ENCODE data around the gene SFSWAP. TPM values are rescaled to one million over a fixed set of nuclear protein-coding genes. Genes with fewer than 3 reads are reported as not detected.

The SFSWAP gene
- total and polyA plus RNA-seq, 5 donors from 2014 or later: 14.6 to 105 (median 18.3) TPM

DNA sequence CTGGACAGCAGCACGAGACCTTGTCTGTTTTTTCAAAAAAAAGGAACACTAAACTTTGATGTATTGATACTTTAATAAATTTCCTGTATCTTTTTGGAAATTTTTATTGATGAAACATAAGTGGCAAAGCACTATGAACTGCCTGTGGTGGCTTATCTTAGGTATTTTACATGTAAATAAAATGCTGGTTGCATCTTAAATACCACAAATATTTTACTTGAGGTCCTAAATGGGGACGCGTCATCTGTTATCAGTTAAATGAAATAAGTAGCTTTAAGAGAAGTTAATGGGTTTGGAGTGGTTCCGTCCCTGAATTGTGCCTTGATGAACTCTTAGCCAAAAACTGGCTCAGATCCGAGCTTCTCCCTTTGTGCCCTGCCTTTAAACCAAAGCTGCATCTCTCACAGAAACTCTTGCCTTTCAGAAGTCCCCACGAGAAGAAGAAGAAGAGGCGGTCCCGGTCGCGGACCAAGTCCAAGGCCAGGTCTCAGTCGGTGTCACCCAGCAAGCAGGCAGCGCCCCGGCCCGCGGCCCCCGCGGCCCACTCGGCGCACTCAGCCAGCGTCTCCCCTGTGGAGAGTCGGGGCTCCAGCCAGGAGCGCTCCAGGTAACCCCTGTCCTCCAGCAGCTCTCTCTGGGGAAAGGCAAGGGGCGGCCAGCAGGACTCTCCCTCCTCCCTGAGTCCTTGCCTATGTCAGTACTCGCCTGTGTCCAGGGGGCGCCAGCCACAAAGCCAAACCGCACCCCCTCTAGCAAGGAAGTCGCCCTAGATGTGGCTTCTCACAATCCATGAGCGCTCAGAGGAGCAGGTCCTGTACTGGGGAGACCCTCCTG is 86.1 kb downstream of the SFSWAP start:
- Histone ChIP-seq H3K36me3 (ENCODE audit: control insufficient read depth, insufficient read depth, low read length) (peaks cover 72% of the 10 kb centered on the region), H3K4me1 (ENCODE audit: control insufficient read depth, insufficient read depth, low read length, poor library complexity, severe bottlenecking) (no peaks in the 10 kb centered on the region), H3K4me3 (ENCODE audit: low read depth, low read length) (no peak overlapping the region), H3K27ac (ENCODE audit: insufficient read depth, low read length, poor library complexity, severe bottlenecking) (no peak overlapping the region), H3K27me3 (ENCODE audit: control insufficient read depth, insufficient read depth, low read length) (no peaks in the 10 kb centered on the region), H3K9me3 (ENCODE audit: control insufficient read depth in 2 of 2, low read length in 2 of 2) (no peaks in the 10 kb centered on the region)
- H3K4me1 Mint-ChIP-seq: no peaks in the 10 kb centered on the region
- peak overlapping the region in 1 of 3 donors; percentile 60 for H3K27ac Mint-ChIP-seq
- H3K4me3 Mint-ChIP-seq: no peak overlapping the region
- no peak for ATAC-seq (ENCODE audit: low read depth in 2 of 2)
- no peak for DNase-seq
- H3K9me3 Mint-ChIP-seq: no peaks in the 10 kb centered on the region
- no peaks in the 10 kb centered on the region for H3K27me3 Mint-ChIP-seq
- H3K36me3 Mint-ChIP-seq: peaks cover 28% of the 10 kb centered on the region

DNA sequence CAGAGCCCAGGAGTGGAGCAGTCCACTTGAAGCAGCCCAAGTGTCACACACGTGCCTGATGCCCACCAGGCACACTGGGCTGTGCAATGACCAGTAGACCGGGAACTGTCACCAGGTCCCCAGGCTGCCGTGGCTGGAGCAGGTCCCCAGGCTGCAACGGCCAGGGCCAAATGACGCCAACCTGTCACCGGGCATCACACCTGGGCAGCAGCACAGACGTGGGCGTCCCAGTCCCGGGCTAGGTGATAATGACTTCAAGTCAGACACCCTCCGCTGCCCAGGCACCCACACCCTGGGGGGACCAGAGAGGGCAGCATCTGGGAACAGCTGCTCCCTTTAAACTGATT is 86.7 kb downstream of the SFSWAP start:
- no peak for DNase-seq
- H3K4me1 Mint-ChIP-seq: no peaks in the 10 kb centered on the region
- no peak overlapping the region for H3K27ac Mint-ChIP-seq
- no peaks in the 10 kb centered on the region for H3K27me3 Mint-ChIP-seq
- H3K4me3 Mint-ChIP-seq: no peak overlapping the region
- H3K4me1 ChIP-seq (ENCODE audit: control insufficient read depth, insufficient read depth, low read length, poor library complexity, severe bottlenecking): no peaks in the 10 kb centered on the region
- no peaks in the 10 kb centered on the region for H3K9me3 Mint-ChIP-seq
- no peak overlapping the region for H3K27ac ChIP-seq (ENCODE audit: insufficient read depth, low read length, poor library complexity, severe bottlenecking)
- peaks cover 71% of the 10 kb centered on the region for H3K36me3 ChIP-seq (ENCODE audit: control insufficient read depth, insufficient read depth, low read length)
- H3K4me3 ChIP-seq (ENCODE audit: low read depth, low read length): no peak overlapping the region
- H3K9me3 ChIP-seq (ENCODE audit: control insufficient read depth in 2 of 2, low read length in 2 of 2): no peaks in the 10 kb centered on the region
- ATAC-seq (ENCODE audit: low read depth in 2 of 2): no peak
- H3K36me3 Mint-ChIP-seq: peaks cover 26% of the 10 kb centered on the region
- no peaks in the 10 kb centered on the region for H3K27me3 ChIP-seq (ENCODE audit: control insufficient read depth, insufficient read depth, low read length)

DNA sequence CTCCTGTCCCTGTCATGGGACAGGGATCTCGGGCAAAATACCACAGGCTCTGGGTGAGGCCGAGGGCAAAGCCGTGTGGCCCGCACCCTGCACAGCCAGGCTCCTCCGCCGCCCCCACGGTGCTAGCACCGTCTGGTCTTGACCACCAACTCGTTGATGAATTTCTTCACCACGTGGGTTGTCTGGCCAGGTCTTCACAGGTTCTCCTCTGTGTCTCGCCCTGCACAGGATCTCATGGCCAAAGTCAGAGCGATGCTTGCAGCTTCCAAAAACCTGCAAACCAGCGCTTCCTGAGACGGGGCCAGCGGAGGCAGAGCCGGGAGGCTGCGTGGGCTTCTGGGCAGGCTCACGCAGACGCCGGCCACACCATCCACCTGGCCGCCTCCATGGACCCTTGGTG is 88.3 kb downstream of the SFSWAP start:
- peak overlapping the region in 1 of 3 donors; percentile 84 for H3K27ac Mint-ChIP-seq
- ATAC-seq (ENCODE audit: low read depth in 2 of 2): no peak

DNA sequence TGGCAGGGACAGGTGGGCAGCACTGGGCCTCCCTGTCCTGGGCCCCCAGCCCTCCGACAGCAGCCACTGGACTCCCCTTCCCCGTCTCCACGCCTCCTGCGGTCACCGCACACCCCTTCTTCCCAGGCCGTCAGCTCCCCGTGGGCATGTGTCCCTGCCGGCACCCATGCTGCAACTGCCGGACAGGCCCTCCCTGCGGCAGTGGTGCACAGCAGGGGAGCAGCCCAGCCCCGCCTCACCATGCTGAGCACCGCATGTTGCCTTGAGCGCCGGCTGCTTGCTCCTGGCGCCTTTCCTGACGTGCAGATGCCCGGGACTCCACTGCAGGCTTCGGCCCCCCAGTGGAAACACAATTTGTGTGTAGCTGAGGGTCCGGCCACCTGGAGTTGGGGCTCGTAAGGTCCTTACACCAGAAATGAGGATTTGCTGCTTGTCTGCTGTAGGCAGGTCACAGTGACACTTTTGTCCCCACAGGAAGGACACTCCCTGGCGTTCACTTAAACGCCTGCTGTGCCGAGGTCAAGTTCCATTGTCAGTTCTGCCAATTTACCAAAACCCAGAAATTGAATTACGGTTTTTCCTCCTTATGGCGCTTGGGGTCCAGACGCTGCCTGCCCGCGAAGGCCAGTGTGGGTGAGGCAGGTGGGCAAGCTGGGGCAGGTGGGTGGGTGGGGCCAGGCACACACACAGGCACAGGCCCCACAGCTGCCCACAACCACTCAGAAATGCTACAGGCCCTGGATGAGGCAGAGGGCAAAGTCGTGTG is 89.1 kb downstream of the SFSWAP start:
- no peak overlapping the region for H3K27ac ChIP-seq (ENCODE audit: insufficient read depth, low read length, poor library complexity, severe bottlenecking)
- Mint-ChIP-seq H3K4me1 (peaks cover 0 to 2% (median 0%) of the 10 kb centered on the region in 4 donors), H3K36me3 (peaks cover 19% of the 10 kb centered on the region), H3K27me3 (no peaks in the 10 kb centered on the region), H3K4me3 (no peak overlapping the region), H3K9me3 (no peaks in the 10 kb centered on the region), H3K27ac (no peak overlapping the region)
- peaks cover 54% of the 10 kb centered on the region for H3K36me3 ChIP-seq (ENCODE audit: control insufficient read depth, insufficient read depth, low read length)
- no peaks in the 10 kb centered on the region for H3K9me3 ChIP-seq (ENCODE audit: control insufficient read depth in 2 of 2, low read length in 2 of 2)
- no peaks in the 10 kb centered on the region for H3K4me1 ChIP-seq (ENCODE audit: control insufficient read depth, insufficient read depth, low read length, poor library complexity, severe bottlenecking)
- DNase-seq (no peak), ATAC-seq (ENCODE audit: low read depth in 2 of 2) (no peak)
- no peak overlapping the region for H3K4me3 ChIP-seq (ENCODE audit: low read depth, low read length)
- H3K27me3 ChIP-seq (ENCODE audit: control insufficient read depth, insufficient read depth, low read length): no peaks in the 10 kb centered on the region

More for the DNA sequence above, 88.3 kb downstream of the SFSWAP start:
- Histone ChIP-seq H3K4me1 (ENCODE audit: control insufficient read depth, insufficient read depth, low read length, poor library complexity, severe bottlenecking) (no peaks in the 10 kb centered on the region), H3K9me3 (ENCODE audit: control insufficient read depth in 2 of 2, low read length in 2 of 2) (no peaks in the 10 kb centered on the region), H3K27me3 (ENCODE audit: control insufficient read depth, insufficient read depth, low read length) (no peaks in the 10 kb centered on the region), H3K27ac (ENCODE audit: insufficient read depth, low read length, poor library complexity, severe bottlenecking) (no peak overlapping the region), H3K4me3 (ENCODE audit: low read depth, low read length) (no peak overlapping the region), H3K36me3 (ENCODE audit: control insufficient read depth, insufficient read depth, low read length) (peaks cover 58% of the 10 kb centered on the region)
- no peak for DNase-seq
- Mint-ChIP-seq H3K36me3 (peaks cover 17% of the 10 kb centered on the region), H3K4me1 (peaks cover 0 to 2% (median 0%) of the 10 kb centered on the region in 4 donors), H3K4me3 (no peak overlapping the region), H3K27me3 (no peaks in the 10 kb centered on the region), H3K9me3 (no peaks in the 10 kb centered on the region)

DNA sequence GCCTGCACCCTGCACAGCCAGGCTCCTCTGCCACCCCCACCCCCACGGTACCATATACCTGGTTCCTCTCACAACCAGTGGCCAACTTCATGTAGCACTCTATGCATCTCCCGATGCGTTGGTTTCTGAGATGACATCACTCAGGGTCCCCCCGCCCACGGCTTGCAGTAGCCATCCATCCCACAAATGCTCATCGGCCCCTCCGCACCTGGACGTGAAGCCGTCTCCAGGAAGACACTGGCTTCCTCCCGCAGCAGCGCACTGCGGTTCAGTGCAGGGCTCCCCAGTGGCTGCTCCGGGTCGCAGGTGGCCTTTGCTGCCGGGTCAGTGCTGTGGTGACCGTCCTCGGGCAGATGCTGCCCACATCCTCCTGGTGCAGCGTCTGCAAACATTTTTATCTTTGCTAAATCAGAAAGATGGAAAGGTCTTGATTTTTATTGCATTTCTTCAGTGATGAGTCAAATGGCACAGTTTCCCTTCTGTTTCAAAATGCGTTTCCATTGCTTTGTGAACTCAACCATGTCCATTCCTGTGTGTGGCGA is 89.8 kb downstream of the SFSWAP start:
- peaks cover 48% of the 10 kb centered on the region for H3K36me3 ChIP-seq (ENCODE audit: control insufficient read depth, insufficient read depth, low read length)
- H3K9me3 ChIP-seq (ENCODE audit: control insufficient read depth in 2 of 2, low read length in 2 of 2): no peaks in the 10 kb centered on the region
- Mint-ChIP-seq H3K36me3 (peaks cover 19% of the 10 kb centered on the region), H3K27me3 (no peaks in the 10 kb centered on the region), H3K9me3 (peaks cover 0 to 4% (median 0%) of the 10 kb centered on the region in 7 donors), H3K4me3 (no peak overlapping the region), H3K4me1 (peaks cover 0 to 4% (median under 1%) of the 10 kb centered on the region in 4 donors), H3K27ac (no peak overlapping the region)
- no peak overlapping the region for H3K4me3 ChIP-seq (ENCODE audit: low read depth, low read length)
- H3K4me1 ChIP-seq (ENCODE audit: control insufficient read depth, insufficient read depth, low read length, poor library complexity, severe bottlenecking): no peaks in the 10 kb centered on the region
- ATAC-seq (ENCODE audit: low read depth in 2 of 2) (no peak), DNase-seq (no peak)
- no peak overlapping the region for H3K27ac ChIP-seq (ENCODE audit: insufficient read depth, low read length, poor library complexity, severe bottlenecking)
- H3K27me3 ChIP-seq (ENCODE audit: control insufficient read depth, insufficient read depth, low read length): no peaks in the 10 kb centered on the region

DNA sequence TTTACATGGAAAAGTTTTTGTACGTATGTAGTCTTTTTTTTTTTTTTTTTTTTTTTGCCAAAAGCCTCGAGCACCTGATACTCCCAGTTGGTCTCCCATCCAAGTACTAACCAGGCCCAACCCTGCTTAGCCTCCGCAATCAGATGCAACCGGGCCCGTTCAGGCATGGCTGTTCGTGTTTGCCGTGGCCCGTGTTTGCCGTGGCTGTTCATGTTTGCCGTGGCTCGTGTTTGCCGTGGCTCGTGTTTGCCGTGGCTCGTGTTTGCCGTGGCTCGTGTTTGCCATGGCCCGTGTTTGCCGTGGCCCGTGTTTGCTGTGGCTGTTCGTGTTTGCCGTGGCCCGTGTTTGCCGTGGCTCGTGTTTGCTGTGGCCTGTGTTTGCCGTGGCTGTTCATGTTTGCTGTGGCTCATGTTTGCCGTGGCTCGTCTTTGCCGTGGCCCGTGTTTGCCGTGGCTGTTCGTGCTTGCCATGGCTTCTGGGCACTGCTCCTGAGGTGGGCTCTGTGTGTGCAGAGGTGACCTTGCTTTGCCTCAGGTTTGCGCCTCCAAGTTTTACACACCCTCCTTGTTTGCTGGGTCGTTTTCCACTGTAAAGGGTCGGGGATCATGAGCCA is 90.5 kb downstream of the SFSWAP start:
- peaks cover 19% of the 10 kb centered on the region for H3K36me3 Mint-ChIP-seq

DNA sequence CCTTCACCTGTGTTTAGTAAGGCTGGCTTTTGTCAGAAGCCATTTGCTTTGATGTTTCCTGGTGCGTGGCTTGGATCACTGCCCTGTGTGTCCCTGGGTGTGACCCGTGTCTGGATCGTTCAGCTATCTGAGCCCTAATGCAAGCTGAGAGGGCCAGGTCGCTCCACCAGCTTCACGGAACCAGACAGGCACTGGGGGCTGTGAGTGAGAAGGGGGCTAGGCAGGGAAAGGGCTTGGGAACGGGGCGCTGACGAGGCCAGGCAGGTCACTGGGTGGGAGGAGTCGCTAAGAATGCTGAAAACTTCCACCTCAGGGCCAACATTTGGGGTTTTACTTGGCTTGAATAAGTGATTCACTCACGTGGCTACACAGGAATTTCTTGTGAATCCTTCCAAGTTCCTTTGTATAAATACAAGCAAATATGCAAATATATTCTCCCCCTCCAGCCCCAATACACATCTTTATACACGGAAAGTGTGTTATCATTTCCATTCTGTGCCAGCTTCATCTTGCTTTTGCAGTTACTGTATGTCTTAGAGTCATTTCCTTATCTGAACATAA is 93.2 kb downstream of the SFSWAP start:
- no peak overlapping the region for H3K27ac Mint-ChIP-seq
- no peak overlapping the region for H3K27ac ChIP-seq (ENCODE audit: insufficient read depth, low read length, poor library complexity, severe bottlenecking)

More for the DNA sequence above, 90.5 kb downstream of the SFSWAP start:
- Mint-ChIP-seq H3K4me1 (peaks cover 0 to 4% (median under 1%) of the 10 kb centered on the region in 4 donors), H3K27me3 (no peaks in the 10 kb centered on the region), H3K9me3 (peaks cover 0 to 4% (median 0%) of the 10 kb centered on the region in 7 donors), H3K27ac (no peak overlapping the region), H3K4me3 (no peak overlapping the region)
- Histone ChIP-seq H3K27me3 (ENCODE audit: control insufficient read depth, insufficient read depth, low read length) (no peaks in the 10 kb centered on the region), H3K27ac (ENCODE audit: insufficient read depth, low read length, poor library complexity, severe bottlenecking) (no peak overlapping the region), H3K4me3 (ENCODE audit: low read depth, low read length) (no peak overlapping the region), H3K36me3 (ENCODE audit: control insufficient read depth, insufficient read depth, low read length) (peaks cover 45% of the 10 kb centered on the region), H3K4me1 (ENCODE audit: control insufficient read depth, insufficient read depth, low read length, poor library complexity, severe bottlenecking) (no peaks in the 10 kb centered on the region), H3K9me3 (ENCODE audit: control insufficient read depth in 2 of 2, low read length in 2 of 2) (no peaks in the 10 kb centered on the region)
- DNase-seq: no peak
- no peak for ATAC-seq (ENCODE audit: low read depth in 2 of 2)

More for the DNA sequence above, 93.2 kb downstream of the SFSWAP start:
- Histone ChIP-seq H3K4me3 (ENCODE audit: low read depth, low read length) (no peak overlapping the region), H3K4me1 (ENCODE audit: control insufficient read depth, insufficient read depth, low read length, poor library complexity, severe bottlenecking) (no peaks in the 10 kb centered on the region), H3K9me3 (ENCODE audit: control insufficient read depth in 2 of 2, low read length in 2 of 2) (no peaks in the 10 kb centered on the region), H3K36me3 (ENCODE audit: control insufficient read depth, insufficient read depth, low read length) (peaks cover 23% of the 10 kb centered on the region), H3K27me3 (ENCODE audit: control insufficient read depth, insufficient read depth, low read length) (no peaks in the 10 kb centered on the region)
- DNase-seq: no peak
- Mint-ChIP-seq H3K4me3 (no peak overlapping the region), H3K4me1 (peaks cover 0 to 4% (median under 1%) of the 10 kb centered on the region in 4 donors), H3K36me3 (peaks cover 12% of the 10 kb centered on the region), H3K9me3 (peaks cover 0 to 4% (median 0%) of the 10 kb centered on the region in 7 donors), H3K27me3 (no peaks in the 10 kb centered on the region)
- no peak for ATAC-seq (ENCODE audit: low read depth in 2 of 2)

All from CD4-positive, CD25-positive, alpha-beta regulatory T cell (primary cell).